Fibroblast of peridontal ligament (primary cell): ENCODE data around the gene IDUA.

ENCODE experiments used
- DNase-seq: peaks from one replicate; pipeline ENCODE4 v3.0.0-alpha.2; 2010; ENCODE audit errors: extremely low read depth

Gene IDUA

DNA sequence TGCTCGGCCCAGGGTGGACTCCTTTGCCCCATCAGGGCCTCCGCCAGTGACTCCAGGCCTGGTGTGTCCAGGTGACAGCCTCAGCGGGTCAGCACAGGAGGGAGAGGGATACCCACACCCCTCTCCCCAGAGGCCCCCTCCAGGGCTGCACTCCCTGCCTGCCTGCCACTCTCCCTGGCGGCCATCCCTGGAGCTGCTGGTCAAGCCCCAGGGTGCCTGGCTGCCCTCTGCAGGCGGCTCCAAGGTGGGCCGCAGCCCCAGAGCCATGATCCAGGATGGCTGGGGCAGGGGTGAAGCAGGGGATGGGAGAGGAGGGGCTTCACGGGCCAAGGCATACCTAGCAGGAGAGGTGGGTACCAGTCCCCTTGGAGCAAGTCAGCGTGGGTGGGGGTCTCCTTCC is 28.3 kb downstream of the IDUA start:
- DNase-seq: no peak

GRCh38 chr4:1015746-1016145 is 28.9 kb downstream of the IDUA start:
- DNase-seq: no peak

- DNase-seq: no peak
These were observed 30.4 kb downstream of the IDUA start for GRCh38 chr4:1017211-1017610.

DNA sequence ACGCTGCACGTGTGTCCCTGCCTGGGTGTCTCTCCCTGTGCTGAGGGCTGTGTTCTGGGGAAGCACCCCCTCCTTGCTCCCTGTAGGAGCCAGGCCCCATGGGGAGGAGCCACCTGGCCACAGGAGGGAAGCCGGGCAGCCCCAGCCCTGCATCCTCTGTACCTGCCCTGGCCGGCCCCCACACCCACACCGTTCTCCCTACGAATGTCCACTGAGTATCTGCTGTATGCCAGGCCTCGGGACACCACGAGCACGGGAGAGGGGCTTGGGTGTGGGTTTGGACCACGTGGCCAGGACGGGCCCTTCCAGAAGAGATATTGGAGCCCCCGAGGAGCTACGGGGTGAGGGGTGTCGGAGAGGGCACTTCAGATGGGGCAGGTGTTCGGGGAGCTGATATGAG is 30.9 kb downstream of the IDUA start:
- DNase-seq: no peak

DNA sequence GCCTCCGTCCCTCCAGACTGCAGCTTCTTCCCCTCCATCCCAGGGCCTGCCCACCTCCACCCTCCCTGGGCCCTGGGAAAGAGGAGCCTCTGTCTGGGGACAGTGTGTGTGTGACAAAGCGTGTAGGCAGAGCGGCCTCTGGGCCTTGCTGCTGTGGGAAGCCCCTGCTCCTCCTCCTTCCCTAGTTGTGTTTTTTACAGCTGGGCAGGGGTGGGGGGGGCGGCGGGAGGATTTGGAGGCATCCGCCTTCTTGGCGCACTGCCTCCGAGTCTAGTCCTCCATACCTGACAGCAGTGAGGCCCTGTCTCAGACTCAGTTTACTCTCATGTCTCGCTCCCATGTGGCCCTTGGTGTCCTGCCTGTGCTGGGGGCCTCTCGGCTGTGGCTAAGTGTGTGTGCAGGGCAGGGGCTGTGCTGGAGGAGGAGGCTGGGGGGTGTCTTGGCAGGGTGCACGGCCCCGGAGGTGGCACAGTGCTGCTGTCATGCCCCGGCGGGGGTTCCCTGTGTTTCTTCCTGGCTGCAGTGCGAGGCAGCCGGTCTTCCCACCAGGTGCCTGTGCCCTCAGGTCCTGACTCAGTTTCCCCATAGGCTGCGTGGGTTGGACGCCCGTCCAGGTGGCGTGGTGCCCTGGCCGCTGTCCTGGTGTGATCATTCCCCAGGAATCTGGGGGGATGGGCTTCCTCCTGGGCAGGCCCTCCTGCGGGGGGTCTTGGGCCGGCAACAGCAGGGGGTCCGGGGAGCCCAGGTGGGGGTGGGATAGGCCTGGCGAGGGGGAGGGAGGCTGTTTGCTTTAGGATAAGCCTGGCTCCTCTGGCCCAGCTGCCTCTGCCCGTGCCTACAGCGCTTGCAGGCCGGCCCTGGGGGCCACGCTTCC is 31.5 kb downstream of the IDUA start:
- no peak for DNase-seq

- DNase-seq: no peak
These were observed 32.5 kb downstream of the IDUA start for GRCh38 chr4:1019320-1019719.

GRCh38 chr4:1019729-1020470 is 33.1 kb downstream of the IDUA start:
- no peak for DNase-seq

- no peak for DNase-seq
These were observed 34.7 kb downstream of the IDUA start for GRCh38 chr4:1021386-1022050.

- DNase-seq: no peak
These were observed 35.4 kb downstream of the IDUA start for GRCh38 chr4:1022051-1022738.

DNA sequence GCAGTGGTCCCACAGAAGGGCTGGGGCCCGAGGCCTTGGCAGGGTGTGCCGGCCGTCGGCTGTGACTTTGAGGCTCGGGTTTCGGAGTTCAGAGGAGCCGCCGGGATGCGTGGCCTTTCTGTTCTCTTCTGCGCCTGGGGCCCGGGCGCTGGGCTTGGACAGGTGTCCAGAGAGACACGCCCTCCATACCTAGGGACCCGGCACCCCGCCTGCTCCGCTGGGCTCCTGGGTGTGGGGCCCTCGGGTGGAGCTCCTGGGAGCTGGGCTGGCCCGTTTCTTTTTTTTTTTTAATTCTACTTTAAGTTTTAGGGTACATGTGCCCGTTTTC is 35.9 kb downstream of the IDUA start:
- no peak for DNase-seq

DNA sequence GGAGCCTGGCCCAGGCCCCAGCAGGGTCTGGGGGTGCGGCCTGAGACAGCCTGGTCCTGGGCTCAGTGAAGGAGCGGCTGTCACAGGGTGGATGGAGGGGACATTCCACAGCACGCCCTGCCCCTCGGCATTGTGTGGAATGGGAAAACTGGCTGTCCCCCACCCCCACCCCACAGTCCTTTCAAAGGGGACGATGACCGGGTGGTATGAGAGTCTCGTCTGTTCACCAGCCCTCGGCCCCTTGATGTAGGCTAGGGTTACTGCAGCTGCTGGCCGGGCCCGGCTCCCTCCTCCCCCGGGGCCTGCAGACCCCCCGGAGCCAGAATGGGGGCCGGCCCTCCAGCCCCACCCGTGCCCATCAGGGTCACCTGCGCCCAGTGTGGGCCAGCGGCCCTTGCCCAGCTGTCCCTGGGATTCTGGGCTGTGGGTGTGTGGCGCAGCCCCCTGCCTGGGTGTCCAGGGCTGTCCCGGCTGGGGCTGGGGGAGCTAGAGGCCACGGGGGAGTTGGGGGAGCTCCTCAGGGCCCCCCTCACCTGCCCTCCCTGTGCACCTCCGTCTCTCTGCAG is 36.3 kb downstream of the IDUA start:
- DNase-seq: no peak

- no peak for DNase-seq
These were observed 37.3 kb downstream of the IDUA start for GRCh38 chr4:1023895-1024740.

GRCh38 chr4:1024882-1025545 is 38.2 kb downstream of the IDUA start:
- DNase-seq: no peak

- DNase-seq: no peak
These were observed 39.3 kb downstream of the IDUA start for GRCh38 chr4:1026115-1026514.

GRCh38 chr4:1027219-1027914 is 40.5 kb downstream of the IDUA start:
- no peak for DNase-seq

GRCh38 chr4:1027915-1028238 is 41.0 kb downstream of the IDUA start:
- DNase-seq: no peak

- no peak for DNase-seq
These were observed 41.9 kb downstream of the IDUA start for GRCh38 chr4:1028574-1029220.

GRCh38 chr4:1029529-1029928 is 42.7 kb downstream of the IDUA start:
- no peak for DNase-seq

GRCh38 chr4:1030031-1030430 is 43.2 kb downstream of the IDUA start:
- DNase-seq: no peak
